Measurements from ENCODE around the gene SPATA2L.

SPATA2L gene

DNA sequence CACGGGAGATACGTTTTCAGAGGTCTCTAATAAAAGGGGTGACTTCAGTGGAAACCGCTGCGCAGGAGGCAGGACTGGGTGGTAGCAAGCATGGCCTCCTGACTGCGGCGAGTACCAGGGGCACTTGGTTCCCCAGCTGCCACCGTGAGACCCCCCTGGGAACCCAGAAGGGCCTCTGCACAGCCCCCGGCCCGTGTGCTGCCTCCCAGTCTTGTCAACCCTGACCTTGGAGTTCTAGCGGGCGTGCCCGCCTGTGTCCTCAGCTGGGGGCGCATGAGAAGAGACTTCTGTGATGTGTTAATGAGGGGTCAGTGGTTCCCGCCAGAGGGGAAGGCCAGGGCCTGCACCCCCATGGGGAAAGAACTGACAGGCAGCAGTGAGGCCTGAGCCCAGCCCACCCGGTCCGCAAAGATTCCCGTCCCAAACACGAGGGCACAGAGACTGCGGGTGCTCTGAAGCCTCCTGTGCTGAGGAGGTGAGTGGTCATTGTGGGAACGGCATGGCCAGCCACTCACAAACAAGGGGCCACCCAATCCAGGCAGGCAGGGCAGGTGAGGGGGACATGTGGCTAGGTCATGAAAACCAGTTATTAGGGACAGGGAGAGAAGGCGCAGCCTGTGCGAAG is 29.2 kb upstream of the SPATA2L start:
- TF ChIP-seq POLR2AphosphoS5 (IDR thresholded peaks at IDR 0.05; ENCODE audit: low read depth): no peak
- TF ChIP-seq GABPA (IDR thresholded peaks at IDR 0.05; ENCODE audit: low read depth): no peak
- TF ChIP-seq, protein P1, sequence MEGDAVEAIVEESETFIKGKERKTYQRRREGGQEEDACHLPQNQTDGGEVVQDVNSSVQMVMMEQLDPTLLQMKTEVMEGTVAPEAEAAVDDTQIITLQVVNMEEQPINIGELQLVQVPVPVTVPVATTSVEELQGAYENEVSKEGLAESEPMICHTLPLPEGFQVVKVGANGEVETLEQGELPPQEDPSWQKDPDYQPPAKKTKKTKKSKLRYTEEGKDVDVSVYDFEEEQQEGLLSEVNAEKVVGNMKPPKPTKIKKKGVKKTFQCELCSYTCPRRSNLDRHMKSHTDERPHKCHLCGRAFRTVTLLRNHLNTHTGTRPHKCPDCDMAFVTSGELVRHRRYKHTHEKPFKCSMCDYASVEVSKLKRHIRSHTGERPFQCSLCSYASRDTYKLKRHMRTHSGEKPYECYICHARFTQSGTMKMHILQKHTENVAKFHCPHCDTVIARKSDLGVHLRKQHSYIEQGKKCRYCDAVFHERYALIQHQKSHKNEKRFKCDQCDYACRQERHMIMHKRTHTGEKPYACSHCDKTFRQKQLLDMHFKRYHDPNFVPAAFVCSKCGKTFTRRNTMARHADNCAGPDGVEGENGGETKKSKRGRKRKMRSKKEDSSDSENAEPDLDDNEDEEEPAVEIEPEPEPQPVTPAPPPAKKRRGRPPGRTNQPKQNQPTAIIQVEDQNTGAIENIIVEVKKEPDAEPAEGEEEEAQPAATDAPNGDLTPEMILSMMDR (IDR thresholded peaks at IDR 0.05; ENCODE audit: insufficient read depth, low read length): no peak
- TF ChIP-seq SPI1 (IDR thresholded peaks at IDR 0.05; ENCODE audit: borderline replicate concordance, low read depth): no peak
- TF ChIP-seq, protein P2, sequence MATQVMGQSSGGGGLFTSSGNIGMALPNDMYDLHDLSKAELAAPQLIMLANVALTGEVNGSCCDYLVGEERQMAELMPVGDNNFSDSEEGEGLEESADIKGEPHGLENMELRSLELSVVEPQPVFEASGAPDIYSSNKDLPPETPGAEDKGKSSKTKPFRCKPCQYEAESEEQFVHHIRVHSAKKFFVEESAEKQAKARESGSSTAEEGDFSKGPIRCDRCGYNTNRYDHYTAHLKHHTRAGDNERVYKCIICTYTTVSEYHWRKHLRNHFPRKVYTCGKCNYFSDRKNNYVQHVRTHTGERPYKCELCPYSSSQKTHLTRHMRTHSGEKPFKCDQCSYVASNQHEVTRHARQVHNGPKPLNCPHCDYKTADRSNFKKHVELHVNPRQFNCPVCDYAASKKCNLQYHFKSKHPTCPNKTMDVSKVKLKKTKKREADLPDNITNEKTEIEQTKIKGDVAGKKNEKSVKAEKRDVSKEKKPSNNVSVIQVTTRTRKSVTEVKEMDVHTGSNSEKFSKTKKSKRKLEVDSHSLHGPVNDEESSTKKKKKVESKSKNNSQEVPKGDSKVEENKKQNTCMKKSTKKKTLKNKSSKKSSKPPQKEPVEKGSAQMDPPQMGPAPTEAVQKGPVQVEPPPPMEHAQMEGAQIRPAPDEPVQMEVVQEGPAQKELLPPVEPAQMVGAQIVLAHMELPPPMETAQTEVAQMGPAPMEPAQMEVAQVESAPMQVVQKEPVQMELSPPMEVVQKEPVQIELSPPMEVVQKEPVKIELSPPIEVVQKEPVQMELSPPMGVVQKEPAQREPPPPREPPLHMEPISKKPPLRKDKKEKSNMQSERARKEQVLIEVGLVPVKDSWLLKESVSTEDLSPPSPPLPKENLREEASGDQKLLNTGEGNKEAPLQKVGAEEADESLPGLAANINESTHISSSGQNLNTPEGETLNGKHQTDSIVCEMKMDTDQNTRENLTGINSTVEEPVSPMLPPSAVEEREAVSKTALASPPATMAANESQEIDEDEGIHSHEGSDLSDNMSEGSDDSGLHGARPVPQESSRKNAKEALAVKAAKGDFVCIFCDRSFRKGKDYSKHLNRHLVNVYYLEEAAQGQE (IDR thresholded peaks at IDR 0.05; ENCODE audit: insufficient replicate concordance, low read depth): no peak
- no peaks in the 10 kb centered on the region for H3K27me3 ChIP-seq (ENCODE audit: insufficient read depth, poor library complexity, severe bottlenecking)
- no peak for DNase-seq (ENCODE audit: low read depth in 1 of 2, low spot score in 1 of 2)
- no peak overlapping the region for H3K27ac ChIP-seq (replicated peaks)
- no peak overlapping the region for H3K4me3 ChIP-seq (replicated peaks; ENCODE audit: insufficient read depth, low read length)

- TF ChIP-seq SPI1 (IDR thresholded peaks at IDR 0.05; ENCODE audit: borderline replicate concordance, low read depth) (no peak), POLR2AphosphoS5 (IDR thresholded peaks at IDR 0.05; ENCODE audit: low read depth) (no peak), GABPA (IDR thresholded peaks at IDR 0.05; ENCODE audit: low read depth) (no peak)
- TF ChIP-seq, protein P2 (IDR thresholded peaks at IDR 0.05; ENCODE audit: insufficient replicate concordance, low read depth): no peak
- TF ChIP-seq, protein P1 (IDR thresholded peaks at IDR 0.05; ENCODE audit: insufficient read depth, low read length): no peak
- no peak overlapping the region for H3K4me3 ChIP-seq (replicated peaks; ENCODE audit: insufficient read depth, low read length)
- no peak for DNase-seq (ENCODE audit: low read depth in 1 of 2, low spot score in 1 of 2)
- H3K27ac ChIP-seq (replicated peaks): no peak overlapping the region
- no peaks in the 10 kb centered on the region for H3K27me3 ChIP-seq (ENCODE audit: insufficient read depth, poor library complexity, severe bottlenecking)
Measured at GRCh38 chr16:89729863-89730593, 28.5 kb upstream of the SPATA2L start.

GRCh38 chr16:89729293-89729692 is 27.8 kb upstream of the SPATA2L start:
- TF ChIP-seq GABPA (IDR thresholded peaks at IDR 0.05; ENCODE audit: low read depth) (no peak), POLR2AphosphoS5 (IDR thresholded peaks at IDR 0.05; ENCODE audit: low read depth) (no peak), SPI1 (IDR thresholded peaks at IDR 0.05; ENCODE audit: borderline replicate concordance, low read depth) (no peak)
- TF ChIP-seq, protein P2 (IDR thresholded peaks at IDR 0.05; ENCODE audit: insufficient replicate concordance, low read depth): no peak
- TF ChIP-seq, protein P1 (IDR thresholded peaks at IDR 0.05; ENCODE audit: insufficient read depth, low read length): no peak
- Histone ChIP-seq H3K4me3 (replicated peaks; ENCODE audit: insufficient read depth, low read length) (no peak overlapping the region), H3K27ac (replicated peaks) (no peak overlapping the region), H3K27me3 (ENCODE audit: insufficient read depth, poor library complexity, severe bottlenecking) (no peaks in the 10 kb centered on the region)
- DNase-seq (ENCODE audit: low read depth in 1 of 2, low spot score in 1 of 2): no peak

Measured in HL-60 (cell line).